DND-41 (cell line): ENCODE results near the gene PELI2.

ENCODE experiments used
- ATAC-seq: fragments of 200-7000 bp; cut with Tn5 transposase; 3 replicates; pipeline ENCODE4 v1.9.1; 2021; ENCODE audit warnings: low read depth; ENCODE audit not compliant: insufficient read depth
- DNase-seq: peaks from one replicate; pipeline ENCODE4 v3.0.0-alpha.2; 2020
- H2AFZ ChIP-seq: 2 replicates; pipeline ENCODE4 v1.6.0; 2012; ENCODE audit warnings: low read depth, low read length
- H3K27ac ChIP-seq: 2 replicates; pipeline ENCODE4 v1.5.1; 2012; ENCODE audit warnings: low read length, inconsistent platforms
- H3K27me3 ChIP-seq: fragments of 200-600 bp; sonication (generic); 2 replicates; pipeline ENCODE4 v1.6.0; 2012; ENCODE audit warnings: low read length, mild to moderate bottlenecking, inconsistent platforms; ENCODE audit not compliant: insufficient read depth, poor library complexity
- H3K36me3 ChIP-seq: 2 replicates; pipeline ENCODE4 v1.5.1; 2012; ENCODE audit warnings: low read length, inconsistent platforms; ENCODE audit not compliant: insufficient read depth
- H3K4me1 ChIP-seq: 2 replicates; pipeline ENCODE4 v1.5.1; 2012; ENCODE audit warnings: mild to moderate bottlenecking, low read length; ENCODE audit not compliant: insufficient read depth
- H3K4me2 ChIP-seq: 2 replicates; pipeline ENCODE4 v1.6.0; 2012; ENCODE audit warnings: mild to moderate bottlenecking, moderate library complexity, low read length, inconsistent platforms; ENCODE audit not compliant: insufficient read depth
- H3K4me3 ChIP-seq, 2 experiments: fragments of 200-600 bp in 1 of 2; shearing (Covaris generic) in 1 of 2; 2 replicates each; pipeline ENCODE4 v1.5.1; 2012 to 2016; ENCODE audit warnings: inconsistent platforms in 2 of 2, low read length in 2 of 2, mild to moderate bottlenecking in 2 of 2, low read depth in 1 of 2, moderate library complexity in 1 of 2
- H3K79me2 ChIP-seq: 2 replicates; pipeline ENCODE4 v1.6.0; 2012; ENCODE audit warnings: low read length, inconsistent platforms; ENCODE audit not compliant: insufficient read depth
- H3K9ac ChIP-seq: 2 replicates; pipeline ENCODE4 v1.6.0; 2012; ENCODE audit warnings: low read depth, mild to moderate bottlenecking, inconsistent platforms, low read length, moderate library complexity
- H3K9me3 ChIP-seq: 2 replicates; pipeline ENCODE4 v1.5.1; 2012; ENCODE audit warnings: low read length, moderate library complexity, mild to moderate bottlenecking, inconsistent platforms; ENCODE audit not compliant: insufficient read depth, severe bottlenecking
- H4K20me1 ChIP-seq: 2 replicates; pipeline ENCODE4 v1.6.0; 2012; ENCODE audit warnings: low read length; ENCODE audit not compliant: insufficient read depth
- EZH2 ChIP-seq: IDR thresholded peaks from 3 replicates; pipeline ENCODE4 v1.6.1; 2012; ENCODE audit warnings: borderline replicate concordance, low read depth, mild to moderate bottlenecking, moderate library complexity, low read length, inconsistent platforms; ENCODE audit not compliant: severe bottlenecking
- TF ChIP-seq, protein P1 (sequence below): IDR thresholded peaks from 2 replicates; pipeline ENCODE4 v1.5.1; 2012; ENCODE audit warnings: borderline replicate concordance, low read length, moderate library complexity, mild to moderate bottlenecking; ENCODE audit not compliant: poor library complexity, severe bottlenecking; ENCODE audit errors: extremely low read depth

Gene PELI2

DNA sequence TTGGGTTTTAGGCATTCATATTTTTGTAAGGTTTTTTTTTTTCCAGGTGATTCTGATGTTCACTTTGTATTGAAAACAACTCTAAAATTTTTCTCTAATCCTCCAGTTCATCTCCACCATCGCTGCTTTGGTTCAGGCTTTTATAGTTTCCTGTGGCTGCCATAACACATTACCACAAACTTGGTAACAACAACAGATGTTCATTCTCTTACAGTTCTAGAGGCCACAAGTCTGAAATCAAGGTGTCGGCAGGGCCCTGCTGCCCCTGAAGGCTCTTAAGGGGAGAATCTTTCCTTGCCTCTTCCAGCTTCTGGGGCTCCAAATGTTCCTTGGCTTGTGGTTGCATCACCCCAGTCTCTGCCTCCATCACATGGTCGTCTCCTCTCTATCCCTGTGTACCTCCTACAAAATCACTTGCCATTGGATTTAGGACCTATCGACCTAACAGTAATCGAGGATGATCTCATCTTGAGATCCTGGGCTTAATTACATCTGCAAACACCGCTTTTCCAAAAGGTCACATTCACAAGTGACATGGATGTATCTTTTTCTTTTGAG lies 55.2 kb downstream of the PELI2 start:
- peaks cover 81% of the 10 kb centered on the region for H3K4me1 ChIP-seq
- peaks cover 18% of the 10 kb centered on the region for H3K36me3 ChIP-seq
- TF ChIP-seq, protein P1, sequence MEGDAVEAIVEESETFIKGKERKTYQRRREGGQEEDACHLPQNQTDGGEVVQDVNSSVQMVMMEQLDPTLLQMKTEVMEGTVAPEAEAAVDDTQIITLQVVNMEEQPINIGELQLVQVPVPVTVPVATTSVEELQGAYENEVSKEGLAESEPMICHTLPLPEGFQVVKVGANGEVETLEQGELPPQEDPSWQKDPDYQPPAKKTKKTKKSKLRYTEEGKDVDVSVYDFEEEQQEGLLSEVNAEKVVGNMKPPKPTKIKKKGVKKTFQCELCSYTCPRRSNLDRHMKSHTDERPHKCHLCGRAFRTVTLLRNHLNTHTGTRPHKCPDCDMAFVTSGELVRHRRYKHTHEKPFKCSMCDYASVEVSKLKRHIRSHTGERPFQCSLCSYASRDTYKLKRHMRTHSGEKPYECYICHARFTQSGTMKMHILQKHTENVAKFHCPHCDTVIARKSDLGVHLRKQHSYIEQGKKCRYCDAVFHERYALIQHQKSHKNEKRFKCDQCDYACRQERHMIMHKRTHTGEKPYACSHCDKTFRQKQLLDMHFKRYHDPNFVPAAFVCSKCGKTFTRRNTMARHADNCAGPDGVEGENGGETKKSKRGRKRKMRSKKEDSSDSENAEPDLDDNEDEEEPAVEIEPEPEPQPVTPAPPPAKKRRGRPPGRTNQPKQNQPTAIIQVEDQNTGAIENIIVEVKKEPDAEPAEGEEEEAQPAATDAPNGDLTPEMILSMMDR = peak; percentile 39
- no peak for TF ChIP-seq EZH2
- no peaks in the 10 kb centered on the region for H3K27me3 ChIP-seq
- ATAC-seq (peak; percentile 90), DNase-seq (peak; percentile 81)
- H4K20me1 ChIP-seq = peaks cover 23% of the 10 kb centered on the region
- peaks cover 94% of the 10 kb centered on the region for H3K79me2 ChIP-seq
- H2AFZ ChIP-seq = no peak overlapping the region
- peak overlapping the region; percentile 97 for H3K27ac ChIP-seq
- H3K9me3 ChIP-seq = no peaks in the 10 kb centered on the region
- H3K4me3 ChIP-seq = peak overlapping the region in 1 of 2 experiments; percentile 12; a peak in 1 of 4 replicates
- peak overlapping the region; percentile 51 for H3K9ac ChIP-seq
- peak overlapping the region; percentile 72 for H3K4me2 ChIP-seq

DNA sequence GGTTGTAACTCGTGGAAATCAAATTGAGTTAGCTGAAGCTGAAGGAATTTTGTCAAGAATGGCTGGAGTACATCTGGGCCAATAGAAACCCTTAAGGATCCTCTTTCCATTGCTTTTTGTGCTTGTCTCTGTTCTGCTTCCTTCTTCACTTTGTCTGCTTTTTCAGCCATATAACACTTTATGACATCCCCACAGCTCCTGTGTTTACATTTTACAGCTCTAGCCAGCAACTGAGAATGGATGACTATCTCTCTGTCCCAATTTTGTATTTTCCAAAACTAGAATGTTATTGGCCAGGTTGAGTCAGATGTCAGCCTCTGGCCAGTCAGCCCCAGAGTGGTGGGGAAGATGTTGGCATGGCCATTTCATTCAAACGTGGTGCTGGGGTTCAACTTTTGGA lies 57.6 kb downstream of the PELI2 start:
- no peak for ATAC-seq
- TF ChIP-seq, protein P1 = no peak
- TF ChIP-seq EZH2 = no peak
- Histone ChIP-seq H3K27me3 (no peaks in the 10 kb centered on the region), H3K79me2 (peaks cover 93% of the 10 kb centered on the region), H2AFZ (no peak overlapping the region), H3K27ac (peak overlapping the region; percentile 97), H3K36me3 (peaks cover 35% of the 10 kb centered on the region), H3K9ac (no peak overlapping the region), H3K4me1 (peaks cover 64% of the 10 kb centered on the region), H3K9me3 (no peaks in the 10 kb centered on the region), H4K20me1 (peaks cover 15% of the 10 kb centered on the region), H3K4me3 (no peak overlapping the region), H3K4me2 (no peak overlapping the region)
- DNase-seq = no peak

DNA sequence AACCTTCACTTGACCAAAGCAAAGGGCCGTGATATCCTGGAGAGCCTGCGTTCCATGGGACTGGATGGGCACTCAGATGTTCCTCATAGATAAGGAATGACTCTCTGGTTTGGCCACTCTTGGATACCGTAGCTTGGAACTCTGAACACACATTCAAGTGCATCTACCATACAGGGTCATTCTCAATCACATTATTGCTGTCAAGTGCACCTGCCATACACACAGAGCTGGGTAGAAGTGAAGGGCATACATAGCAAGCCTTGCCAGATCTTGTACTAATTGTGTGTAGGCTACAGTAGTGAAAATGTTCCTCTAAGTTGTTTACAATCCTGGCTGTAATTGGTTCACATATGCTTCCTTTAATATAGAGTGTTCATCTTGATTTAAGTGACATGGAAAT lies 58.3 kb downstream of the PELI2 start:
- peaks cover 93% of the 10 kb centered on the region for H3K79me2 ChIP-seq
- H3K4me2 ChIP-seq = no peak overlapping the region
- peaks cover 43% of the 10 kb centered on the region for H3K36me3 ChIP-seq
- H3K27ac ChIP-seq = peak overlapping the region; percentile 97
- no peak overlapping the region for H3K9ac ChIP-seq
- TF ChIP-seq, protein P1 = no peak
- no peak for TF ChIP-seq EZH2
- DNase-seq = no peak
- peaks cover 59% of the 10 kb centered on the region for H3K4me1 ChIP-seq
- peaks cover 17% of the 10 kb centered on the region for H4K20me1 ChIP-seq
- no peak overlapping the region for H3K4me3 ChIP-seq
- no peaks in the 10 kb centered on the region for H3K27me3 ChIP-seq
- no peaks in the 10 kb centered on the region for H3K9me3 ChIP-seq
- no peak for ATAC-seq
- H2AFZ ChIP-seq = no peak overlapping the region
